ENCODE results near the gene RDH8. TPM values are rescaled to one million over a fixed set of nuclear protein-coding genes. Genes with fewer than 3 reads are reported as not detected.
A peak's percentile ranks its signal among the peaks of the same experiment; 100 is the strongest.

Gene RDH8
- total and polyA plus RNA-seq, 2 of the 4 experiments (the other 2 are of a cell fraction): 0.18 TPM; not detected in 1

GRCh38 chr19:10027158-10027997 lies 14.1 kb downstream of the RDH8 start (continued):
- TF ChIP-seq CTCF (conservative IDR thresholded peaks at IDR 0.05; ENCODE audit: low read depth, low read length): peak; percentile 97

- ATAC-seq (ENCODE audit: low read depth) (no peak), DNase-seq (no peak)
- H3K23ac ChIP-seq (ENCODE audit: low read depth, low read length): no peak overlapping the region
- H3K27me3 ChIP-seq (ENCODE audit: control insufficient read depth, insufficient read depth, low read length): peaks cover 61% of the 10 kb centered on the region
- H3K4me2 ChIP-seq (ENCODE audit: low read depth, low read length): no peak overlapping the region
- WGBS, 2 experiments (ENCODE audit: extremely low coverage in 2 of 2, insufficient read length in 1 of 2): 66% methylated on average over 4 of the region's 8 CpGs; no CpG with 5 or more reads in 1 of the 2 experiments
- H2BK120ac ChIP-seq (ENCODE audit: low read depth, low read length): no peak overlapping the region
- no peak overlapping the region for H4K5ac ChIP-seq (ENCODE audit: low read depth, low read length)
- no peak overlapping the region for H3K27ac ChIP-seq (ENCODE audit: insufficient read depth, low read length)
- ChIA-PET POLR2A (ENCODE audit: unreplicated experiment) (no interaction called here), CTCF (no interaction called here)
- H4K20me1 ChIP-seq (ENCODE audit: insufficient read depth, low read length): no peaks in the 10 kb centered on the region
- H3K14ac ChIP-seq (replicated peaks; ENCODE audit: low read depth, low read length): no peak overlapping the region
- in situ Hi-C loops (cut with MboI; ENCODE audit: low sequenced_read_pairs): no loop called here
- no peak overlapping the region for H2BK20ac ChIP-seq (ENCODE audit: low read depth, low read length)
- no peak overlapping the region for H4K8ac ChIP-seq (ENCODE audit: low read depth in 2 of 2, low read length in 2 of 2)
- no peaks in the 10 kb centered on the region for H3K9me1 ChIP-seq (ENCODE audit: insufficient read depth, low read length)
- H2AK9ac ChIP-seq (replicated peaks; ENCODE audit: low read depth, low read length, poor library complexity): no peak overlapping the region
- no peaks in the 10 kb centered on the region for H3K36me3 ChIP-seq (ENCODE audit: control insufficient read depth, insufficient read depth, low read length)
- H2BK15ac ChIP-seq (ENCODE audit: low read depth, low read length): no peak overlapping the region
- H3K56ac ChIP-seq (ENCODE audit: extremely low read depth, insufficient read depth, low read length): no peak overlapping the region
- peaks cover 3% of the 10 kb centered on the region; the same call in 1 of the 2 replicates for H3K9me3 ChIP-seq (ENCODE audit: control insufficient read depth, insufficient read depth, low read length)
- H3K4ac ChIP-seq (ENCODE audit: low read depth, low read length): no peak overlapping the region
- H3K9ac ChIP-seq (ENCODE audit: low read depth, low read length): no peak overlapping the region
- no peak overlapping the region for H3K18ac ChIP-seq (ENCODE audit: low read depth, low read length)
- no peak overlapping the region for H2AK5ac ChIP-seq (ENCODE audit: low read depth, low read length)
- H2AFZ ChIP-seq (replicated peaks; ENCODE audit: low read length, poor library complexity): no peak overlapping the region
- intact Hi-C loops (cut with micrococcal nuclease): no loop called here
- no peak overlapping the region for H3K4me3 ChIP-seq (ENCODE audit: insufficient read depth, low read depth, low read length)
- no peaks in the 10 kb centered on the region for H3K4me1 ChIP-seq (ENCODE audit: control insufficient read depth, insufficient read depth, low read length)
- dilution Hi-C loops (cut with HindIII; ENCODE audit: low sequenced_read_pairs, unreplicated experiment): no loop called here
- no peak overlapping the region for H4K91ac ChIP-seq (ENCODE audit: insufficient read depth, low read depth, low read length)
- no TSS peak for BruUV-seq (replicated peaks)
- no peak overlapping the region for H2BK5ac ChIP-seq (ENCODE audit: low read depth, low read length, poor library complexity, severe bottlenecking)
- no peaks in the 10 kb centered on the region for H3K79me1 ChIP-seq (ENCODE audit: low read depth in 1 of 2, low read length in 2 of 2)
- TF ChIP-seq POLR2A (IDR thresholded peaks at IDR 0.05; ENCODE audit: low read depth, low read length) (no peak), CTCF (conservative IDR thresholded peaks at IDR 0.05; ENCODE audit: low read depth, low read length) (no peak), RCOR1 (IDR thresholded peaks at IDR 0.05; ENCODE audit: insufficient replicate concordance, low read length) (no peak), MXI1 (IDR thresholded peaks at IDR 0.05; ENCODE audit: borderline replicate concordance, low read depth, low read length) (no peak), RFX5 (IDR thresholded peaks at IDR 0.05; ENCODE audit: low read depth, low read length) (no peak), NFE2L2 (IDR thresholded peaks at IDR 0.05; ENCODE audit: low read depth, low read length) (no peak), BHLHE40 (IDR thresholded peaks at IDR 0.05; ENCODE audit: low read depth, low read length) (no peak), MAFK (IDR thresholded peaks at IDR 0.05; ENCODE audit: low read depth, low read length) (no peak), CHD1 (IDR thresholded peaks at IDR 0.05; ENCODE audit: low read depth, low read length) (no peak), SMC3 (IDR thresholded peaks at IDR 0.05; ENCODE audit: low read depth, low read length) (no peak), FOS (IDR thresholded peaks at IDR 0.05; ENCODE audit: low read depth, low read length) (no peak), RAD21 (IDR thresholded peaks at IDR 0.05; ENCODE audit: low read length) (no peak)
Observed at GRCh38 chr19:10033614-10034013, 20.3 kb downstream of the RDH8 start.
